ENCODE measurements around the gene GNA14. TPM values are rescaled to one million over a fixed set of nuclear protein-coding genes. Genes with fewer than 3 reads are reported as not detected.

The GNA14 gene
- total RNA-seq, 2 experiments from 2014 or later: not detected

DNA sequence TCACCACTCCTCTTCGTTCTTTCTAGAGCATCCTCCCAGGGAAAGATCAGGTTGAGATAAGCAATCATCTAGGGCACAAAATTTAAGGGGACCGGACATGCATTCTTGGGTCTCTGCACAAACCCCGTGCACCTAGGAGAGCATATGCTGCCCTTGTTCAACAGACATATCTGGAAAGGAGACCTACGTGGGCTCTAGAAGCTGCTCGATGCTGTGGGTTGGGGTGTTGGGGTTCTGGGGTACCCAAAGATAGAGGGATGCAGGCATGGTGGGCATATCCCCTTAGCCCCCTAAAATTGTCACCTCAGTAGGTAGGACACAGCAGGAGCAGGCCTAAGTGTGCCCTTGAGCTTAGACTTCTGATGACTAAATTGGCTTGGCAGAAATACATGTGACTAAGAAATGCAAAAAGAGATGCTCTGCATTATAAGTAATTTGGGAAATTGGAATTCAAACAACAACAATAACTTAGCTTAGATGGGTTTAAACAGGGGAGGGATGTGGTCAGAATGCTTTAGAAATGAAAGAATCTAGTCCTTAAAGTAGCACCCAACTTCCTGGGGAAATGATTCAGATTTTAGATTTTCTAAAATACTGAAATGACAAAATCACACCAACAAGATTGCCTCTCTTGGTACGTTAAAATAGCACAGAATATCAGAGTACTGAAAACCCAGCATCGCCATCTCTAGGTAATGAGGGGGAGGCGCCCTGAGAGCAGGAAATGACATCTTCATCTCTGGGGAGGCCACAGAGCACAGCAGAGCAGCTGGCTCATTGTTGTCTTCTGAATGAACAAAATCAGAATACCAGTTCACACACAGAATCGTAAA is 172.3 kb downstream of the GNA14 start:
- intact Hi-C loops (cut with DNase I, micrococcal nuclease): no loop called here
- H3K27me3 ChIP-seq (ENCODE audit: control insufficient read depth in 1 of 2, insufficient read depth in 2 of 2, low read length in 2 of 2): no peaks in the 10 kb centered on the region
- peaks cover 18% of the 10 kb centered on the region for H3K4me1 ChIP-seq (ENCODE audit: insufficient read depth, low read length)
- Mint-ChIP-seq H3K4me1 (ENCODE audit: low read depth) (peaks cover 22% of the 10 kb centered on the region), H3K27me3 (no peaks in the 10 kb centered on the region), H3K27ac (peak overlapping the region; percentile 89), H3K9me3 (peaks cover 2% of the 10 kb centered on the region), H3K36me3 (ENCODE audit: low read depth) (no peaks in the 10 kb centered on the region), H3K4me3 (peak overlapping the region; percentile 14)
- CTCF ChIA-PET: interaction anchor here (0.9 to 2.3 kb wide), 2 partner anchors 16 to 19 kb away, joined by 3 to 7 read pairs; no protein-coding TSS in a partner anchor
- H3K4me3 ChIP-seq (ENCODE audit: low read length): no peak overlapping the region
- H3K27ac ChIP-seq (ENCODE audit: low read depth in 1 of 2, low read length in 2 of 2): peak overlapping the region; percentile 47 to 74
- DNase-seq (peak in 12 of 14 experiments; percentile 9 to 60 (median 26)), ATAC-seq (ENCODE audit: poor library complexity) (peak; percentile 99)
- H3K36me3 ChIP-seq (ENCODE audit: insufficient read depth, low read length): no peaks in the 10 kb centered on the region
- TF ChIP-seq, protein P1, sequence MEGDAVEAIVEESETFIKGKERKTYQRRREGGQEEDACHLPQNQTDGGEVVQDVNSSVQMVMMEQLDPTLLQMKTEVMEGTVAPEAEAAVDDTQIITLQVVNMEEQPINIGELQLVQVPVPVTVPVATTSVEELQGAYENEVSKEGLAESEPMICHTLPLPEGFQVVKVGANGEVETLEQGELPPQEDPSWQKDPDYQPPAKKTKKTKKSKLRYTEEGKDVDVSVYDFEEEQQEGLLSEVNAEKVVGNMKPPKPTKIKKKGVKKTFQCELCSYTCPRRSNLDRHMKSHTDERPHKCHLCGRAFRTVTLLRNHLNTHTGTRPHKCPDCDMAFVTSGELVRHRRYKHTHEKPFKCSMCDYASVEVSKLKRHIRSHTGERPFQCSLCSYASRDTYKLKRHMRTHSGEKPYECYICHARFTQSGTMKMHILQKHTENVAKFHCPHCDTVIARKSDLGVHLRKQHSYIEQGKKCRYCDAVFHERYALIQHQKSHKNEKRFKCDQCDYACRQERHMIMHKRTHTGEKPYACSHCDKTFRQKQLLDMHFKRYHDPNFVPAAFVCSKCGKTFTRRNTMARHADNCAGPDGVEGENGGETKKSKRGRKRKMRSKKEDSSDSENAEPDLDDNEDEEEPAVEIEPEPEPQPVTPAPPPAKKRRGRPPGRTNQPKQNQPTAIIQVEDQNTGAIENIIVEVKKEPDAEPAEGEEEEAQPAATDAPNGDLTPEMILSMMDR (IDR thresholded peaks at IDR 0.05): no peak
- POLR2A ChIA-PET: interaction anchor here (0.6 to 1.6 kb wide), 4 partner anchors 13 to 22 kb away, joined by 3 to 6 read pairs (median 4); no protein-coding TSS in a partner anchor
- peaks cover 0 to 3% of the 10 kb centered on the region in 2 experiments for H3K9me3 ChIP-seq (ENCODE audit: control insufficient read depth in 1 of 2, insufficient read depth in 1 of 2, low read length in 2 of 2)

DNA sequence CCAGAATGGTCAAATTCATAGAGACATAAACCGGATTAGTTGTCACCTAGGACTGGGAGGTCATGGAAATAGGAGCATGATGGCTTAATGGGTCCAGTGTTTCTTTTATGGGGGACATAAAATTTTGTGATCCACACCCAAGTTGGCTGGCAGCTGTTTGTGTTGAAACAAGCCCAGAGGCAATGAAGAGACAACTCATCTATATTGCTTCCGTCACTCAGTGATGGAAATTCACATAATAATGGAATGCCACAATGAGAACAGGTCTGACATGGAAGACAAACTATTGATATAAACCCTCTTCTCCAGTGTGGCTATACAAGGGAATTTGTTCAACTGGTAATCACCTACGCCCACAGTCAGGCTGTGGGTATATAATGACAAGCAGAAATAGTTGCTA is 173.2 kb downstream of the GNA14 start:
- DNase-seq (no peak), ATAC-seq (ENCODE audit: poor library complexity) (no peak)
- TF ChIP-seq, protein P1 (IDR thresholded peaks at IDR 0.05): no peak
- Mint-ChIP-seq H3K27ac (peak overlapping the region; percentile 89), H3K4me1 (ENCODE audit: low read depth) (peaks cover 22% of the 10 kb centered on the region), H3K36me3 (ENCODE audit: low read depth) (no peaks in the 10 kb centered on the region), H3K9me3 (peaks cover 2% of the 10 kb centered on the region), H3K4me3 (no peak overlapping the region), H3K27me3 (no peaks in the 10 kb centered on the region)
- Histone ChIP-seq H3K4me3 (ENCODE audit: low read length) (no peak overlapping the region), H3K9me3 (ENCODE audit: control insufficient read depth in 1 of 2, insufficient read depth in 1 of 2, low read length in 2 of 2) (peaks cover 0 to 3% of the 10 kb centered on the region in 2 experiments), H3K27me3 (ENCODE audit: control insufficient read depth in 1 of 2, insufficient read depth in 2 of 2, low read length in 2 of 2) (no peaks in the 10 kb centered on the region), H3K27ac (ENCODE audit: low read depth in 1 of 2, low read length in 2 of 2) (no peak overlapping the region), H3K36me3 (ENCODE audit: insufficient read depth, low read length) (no peaks in the 10 kb centered on the region), H3K4me1 (ENCODE audit: insufficient read depth, low read length) (peaks cover 18% of the 10 kb centered on the region)
- ChIA-PET POLR2A (interaction anchor here (1.1 kb wide), 1 partner anchor 18 kb away, joined by 5 read pairs; no protein-coding TSS in a partner anchor), CTCF (no interaction called here)
- intact Hi-C loops (cut with DNase I, micrococcal nuclease): no loop called here

DNA sequence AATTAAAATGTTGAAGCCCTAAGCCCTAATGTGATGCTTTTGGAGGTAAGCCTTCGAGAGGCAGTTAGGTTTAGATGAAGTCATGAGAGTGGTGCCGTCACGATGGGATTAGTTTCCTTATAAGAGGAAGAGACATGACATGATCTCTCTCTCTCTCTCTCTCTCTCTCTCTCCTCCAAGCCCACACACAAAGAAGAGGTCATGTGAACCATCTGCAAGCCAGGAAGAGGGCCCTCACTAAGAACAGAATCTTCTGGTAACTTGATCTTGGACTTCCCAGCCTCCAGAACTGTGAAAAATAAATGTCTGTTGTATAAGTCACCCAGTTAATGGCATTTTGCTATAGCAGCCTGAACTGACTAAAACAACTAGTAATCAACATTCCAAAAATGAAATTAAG is 175.5 kb downstream of the GNA14 start:
- Mint-ChIP-seq H3K27me3 (no peaks in the 10 kb centered on the region), H3K27ac (no peak overlapping the region)

More for the DNA sequence above, 175.5 kb downstream of the GNA14 start:
- peaks cover 22% of the 10 kb centered on the region for H3K4me1 Mint-ChIP-seq (ENCODE audit: low read depth)
- Histone ChIP-seq H3K9me3 (ENCODE audit: control insufficient read depth in 1 of 2, insufficient read depth in 1 of 2, low read length in 2 of 2) (peaks cover 0 to 3% of the 10 kb centered on the region in 2 experiments), H3K4me1 (ENCODE audit: insufficient read depth, low read length) (peaks cover 18% of the 10 kb centered on the region), H3K27ac (ENCODE audit: low read depth in 1 of 2, low read length in 2 of 2) (no peak overlapping the region), H3K4me3 (ENCODE audit: low read length) (no peak overlapping the region), H3K27me3 (ENCODE audit: control insufficient read depth in 1 of 2, insufficient read depth in 2 of 2, low read length in 2 of 2) (peaks cover 0 to 3% of the 10 kb centered on the region in 2 experiments), H3K36me3 (ENCODE audit: insufficient read depth, low read length) (no peaks in the 10 kb centered on the region)
- TF ChIP-seq, protein P1 (IDR thresholded peaks at IDR 0.05): no peak
- no peak overlapping the region for H3K4me3 Mint-ChIP-seq
- POLR2A ChIA-PET: no interaction called here
- no peaks in the 10 kb centered on the region for H3K36me3 Mint-ChIP-seq (ENCODE audit: low read depth)
- no peaks in the 10 kb centered on the region for H3K9me3 Mint-ChIP-seq
- CTCF ChIA-PET: no interaction called here
- intact Hi-C loops (cut with DNase I, micrococcal nuclease): no loop called here
- no peak for ATAC-seq (ENCODE audit: poor library complexity)
- no peak for DNase-seq

Data from CD4-positive, alpha-beta T cell (primary cell).